ENCODE data around the gene TBXA2R.

DNA sequence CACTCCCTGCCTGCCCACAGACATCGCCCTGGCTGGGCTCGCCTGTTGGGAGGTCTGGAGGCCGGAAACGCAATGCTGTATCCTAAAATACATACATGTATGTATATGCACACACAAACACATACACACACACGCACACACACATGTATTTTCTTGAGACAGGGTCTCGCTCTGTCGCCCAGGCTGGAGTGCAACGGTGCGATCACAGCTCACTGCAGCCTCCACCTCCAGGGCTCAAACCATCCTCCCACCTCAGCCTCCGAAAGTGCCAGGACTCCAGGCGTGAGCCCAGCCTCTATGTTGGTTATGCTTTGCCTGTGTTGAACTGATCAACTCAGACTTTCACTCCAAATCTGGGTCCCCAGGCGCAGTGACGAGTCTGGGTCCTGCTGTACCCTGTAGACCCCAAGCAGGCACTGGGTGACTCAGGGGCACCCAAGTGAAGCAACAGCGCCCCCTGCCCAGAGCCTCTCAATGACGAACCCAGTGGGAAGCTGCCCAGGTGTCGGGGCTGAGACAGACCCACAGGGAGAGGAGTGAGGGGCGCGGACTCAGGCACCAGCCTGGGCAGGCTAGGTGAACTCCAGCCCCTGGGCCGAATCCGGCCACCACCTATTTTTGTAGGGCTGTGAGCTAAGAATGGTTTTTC lies 47.3 kb upstream of the TBXA2R start:
- TF ChIP-seq, protein P1, sequence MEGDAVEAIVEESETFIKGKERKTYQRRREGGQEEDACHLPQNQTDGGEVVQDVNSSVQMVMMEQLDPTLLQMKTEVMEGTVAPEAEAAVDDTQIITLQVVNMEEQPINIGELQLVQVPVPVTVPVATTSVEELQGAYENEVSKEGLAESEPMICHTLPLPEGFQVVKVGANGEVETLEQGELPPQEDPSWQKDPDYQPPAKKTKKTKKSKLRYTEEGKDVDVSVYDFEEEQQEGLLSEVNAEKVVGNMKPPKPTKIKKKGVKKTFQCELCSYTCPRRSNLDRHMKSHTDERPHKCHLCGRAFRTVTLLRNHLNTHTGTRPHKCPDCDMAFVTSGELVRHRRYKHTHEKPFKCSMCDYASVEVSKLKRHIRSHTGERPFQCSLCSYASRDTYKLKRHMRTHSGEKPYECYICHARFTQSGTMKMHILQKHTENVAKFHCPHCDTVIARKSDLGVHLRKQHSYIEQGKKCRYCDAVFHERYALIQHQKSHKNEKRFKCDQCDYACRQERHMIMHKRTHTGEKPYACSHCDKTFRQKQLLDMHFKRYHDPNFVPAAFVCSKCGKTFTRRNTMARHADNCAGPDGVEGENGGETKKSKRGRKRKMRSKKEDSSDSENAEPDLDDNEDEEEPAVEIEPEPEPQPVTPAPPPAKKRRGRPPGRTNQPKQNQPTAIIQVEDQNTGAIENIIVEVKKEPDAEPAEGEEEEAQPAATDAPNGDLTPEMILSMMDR (conservative IDR thresholded peaks at IDR 0.05; ENCODE audit: low read depth, low read length) = 0 out of 2 replicates have a peak, but pooled peaks have one; percentile 15
- TF ChIP-seq POLR2A (IDR thresholded peaks at IDR 0.05; ENCODE audit: low read depth, low read length) (no peak), CHD1 (IDR thresholded peaks at IDR 0.05; ENCODE audit: low read depth, low read length) (no peak), MXI1 (IDR thresholded peaks at IDR 0.05; ENCODE audit: borderline replicate concordance, low read depth, low read length) (no peak), RCOR1 (IDR thresholded peaks at IDR 0.05; ENCODE audit: insufficient replicate concordance, low read length) (no peak), SMC3 (IDR thresholded peaks at IDR 0.05; ENCODE audit: low read depth, low read length) (no peak)
- TF ChIP-seq, protein P2, sequence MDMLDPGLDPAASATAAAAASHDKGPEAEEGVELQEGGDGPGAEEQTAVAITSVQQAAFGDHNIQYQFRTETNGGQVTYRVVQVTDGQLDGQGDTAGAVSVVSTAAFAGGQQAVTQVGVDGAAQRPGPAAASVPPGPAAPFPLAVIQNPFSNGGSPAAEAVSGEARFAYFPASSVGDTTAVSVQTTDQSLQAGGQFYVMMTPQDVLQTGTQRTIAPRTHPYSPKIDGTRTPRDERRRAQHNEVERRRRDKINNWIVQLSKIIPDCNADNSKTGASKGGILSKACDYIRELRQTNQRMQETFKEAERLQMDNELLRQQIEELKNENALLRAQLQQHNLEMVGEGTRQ (IDR thresholded peaks at IDR 0.05; ENCODE audit: low read depth, low read length) = no peak
